ENCODE data around the gene THBD.

The THBD gene

DNA sequence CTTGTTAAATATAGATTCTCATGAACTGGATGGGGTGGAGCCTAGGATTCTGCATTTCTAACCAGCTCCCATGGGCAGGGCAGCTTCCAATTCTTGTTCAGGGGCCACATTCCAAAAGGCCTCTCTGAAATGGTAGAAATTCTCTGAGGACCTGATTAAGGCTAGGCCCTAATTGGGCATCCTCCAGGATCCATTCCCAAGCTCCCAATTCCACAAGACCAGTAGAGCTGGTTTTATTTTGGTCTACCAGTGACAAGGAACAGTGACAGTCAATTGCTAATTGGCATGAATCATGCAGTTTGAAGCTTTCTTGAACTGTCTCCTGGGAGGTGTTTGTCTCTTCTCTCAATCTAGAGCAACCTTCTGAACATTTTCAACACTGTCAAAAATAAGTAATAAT, 3.0 kb downstream of the THBD start:
- H3K4me3 ChIP-seq (ENCODE audit: low read depth, low read length), result no peak overlapping the region
- no peak for TF ChIP-seq CTCF (IDR thresholded peaks at IDR 0.05; ENCODE audit: low read depth, low read length, missing control alignments)
- DNase-seq (ENCODE audit: low read depth), result no peak

DNA sequence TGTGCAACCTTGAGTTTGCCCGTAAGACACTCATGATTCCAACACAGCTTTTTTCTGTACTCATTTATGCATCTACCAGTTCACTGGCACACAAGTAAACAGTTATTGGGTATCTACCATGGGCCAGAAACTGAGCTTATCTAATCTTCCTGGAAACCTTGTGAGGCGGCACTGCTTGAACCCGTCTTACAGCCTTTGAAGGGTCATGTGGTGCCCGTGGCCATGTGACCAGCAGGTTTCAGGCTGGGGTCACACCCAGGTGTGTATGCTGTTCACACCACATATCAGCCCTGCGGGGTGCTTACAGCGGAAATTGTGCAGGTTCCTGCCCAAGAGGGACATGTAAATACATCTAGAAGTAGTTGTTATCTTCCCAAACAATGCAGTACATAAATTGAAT, 6.1 kb downstream of the THBD start:
- DNase-seq (ENCODE audit: low read depth), result no peak
- TF ChIP-seq CTCF (IDR thresholded peaks at IDR 0.05; ENCODE audit: low read depth, low read length, missing control alignments), result peak; percentile 19
- no peak overlapping the region for H3K4me3 ChIP-seq (ENCODE audit: low read depth, low read length)

DNA sequence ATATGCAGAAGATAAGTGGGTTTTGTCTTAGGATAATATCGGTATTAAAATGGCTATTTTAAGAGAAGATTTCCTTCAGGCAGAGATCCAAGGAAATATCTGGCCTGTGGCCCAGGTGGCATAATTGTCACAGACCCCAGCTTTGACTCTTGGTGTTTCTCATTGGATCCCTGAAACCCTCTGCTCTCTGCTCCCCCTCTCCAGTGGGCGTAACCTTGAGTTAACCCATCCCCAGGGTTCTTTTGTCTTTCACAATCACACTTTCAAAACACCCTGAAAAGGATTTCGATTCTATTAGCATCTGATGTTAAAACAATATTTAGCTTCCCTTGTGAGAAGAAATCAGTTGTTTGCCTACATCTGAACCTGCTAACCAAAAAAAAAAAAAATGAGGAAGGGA, 7.2 kb downstream of the THBD start:
- no peak overlapping the region for H3K4me3 ChIP-seq (ENCODE audit: low read depth, low read length)
- TF ChIP-seq CTCF (IDR thresholded peaks at IDR 0.05; ENCODE audit: low read depth, low read length, missing control alignments), result no peak

GRCh38 chr20:23039885-23040508, 9.5 kb downstream of the THBD start:
- no peak overlapping the region for H3K4me3 ChIP-seq (ENCODE audit: low read depth, low read length)
- no peak for TF ChIP-seq CTCF (IDR thresholded peaks at IDR 0.05; ENCODE audit: low read depth, low read length, missing control alignments)
- DNase-seq (ENCODE audit: low read depth), result no peak

More for the DNA sequence above, 7.2 kb downstream of the THBD start:
- DNase-seq (ENCODE audit: low read depth), result no peak

DNA sequence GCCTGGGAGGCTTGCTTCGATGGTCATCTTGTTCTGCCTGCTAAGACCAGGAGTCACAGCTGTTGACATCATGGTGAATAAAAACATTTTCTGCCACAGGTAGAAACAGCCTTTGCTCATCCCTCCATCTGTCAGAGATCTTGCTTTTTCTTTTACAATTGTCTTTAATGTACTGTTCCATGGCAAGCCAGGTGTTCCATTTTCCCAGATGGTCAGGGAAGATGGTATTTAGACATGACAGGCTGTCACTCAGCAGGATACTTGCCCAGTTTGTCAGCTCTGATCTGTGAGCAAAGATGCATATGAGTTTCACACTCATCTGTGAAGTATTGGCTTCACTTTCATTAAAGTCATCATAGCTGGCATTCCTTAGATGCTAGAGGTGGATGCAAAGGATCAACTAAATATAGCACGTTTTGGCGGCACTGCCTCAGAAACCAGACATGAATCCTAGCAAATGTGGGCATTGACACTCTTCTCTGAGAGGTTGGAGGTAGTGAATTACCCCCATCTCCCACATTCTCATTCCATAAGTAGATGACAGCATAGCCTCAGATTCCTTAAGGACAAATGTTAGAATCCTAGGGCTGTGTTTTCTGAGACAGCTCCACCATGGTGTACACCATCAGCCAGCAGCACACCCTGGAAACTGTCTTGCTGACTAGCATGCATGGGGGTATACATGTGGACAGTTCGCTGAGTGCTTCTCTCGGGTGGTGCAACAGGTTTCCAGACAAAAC, 10.2 kb downstream of the THBD start:
- H3K4me3 ChIP-seq (ENCODE audit: low read depth, low read length), result no peak overlapping the region
- TF ChIP-seq CTCF (IDR thresholded peaks at IDR 0.05; ENCODE audit: low read depth, low read length, missing control alignments), result no peak
- no peak for DNase-seq (ENCODE audit: low read depth)

- TF ChIP-seq CTCF (IDR thresholded peaks at IDR 0.05; ENCODE audit: low read depth, low read length, missing control alignments), result no peak
- no peak overlapping the region for H3K4me3 ChIP-seq (ENCODE audit: low read depth, low read length)
- no peak for DNase-seq (ENCODE audit: low read depth)
Measured at GRCh38 chr20:23037017-23037481, 12.4 kb downstream of the THBD start.
